Fibroblast of skin of left biceps (primary cell): ENCODE measurements around the gene DIAPH3.
A peak's percentile ranks its signal among the peaks of the same experiment; 100 is the strongest.

Experiments used
- DNase-seq, 2 experiments: peaks; one replicate each; pipeline ENCODE4 v3.0.0-alpha.2; 2013; ENCODE audit warnings: low read depth in 2 of 2

DIAPH3 gene

GRCh38 chr13:60152114-60152513 lies 11.6 kb downstream of the DIAPH3 start:
- no peak for DNase-seq

GRCh38 chr13:60150538-60150937 lies 13.2 kb downstream of the DIAPH3 start:
- no peak for DNase-seq

DNA sequence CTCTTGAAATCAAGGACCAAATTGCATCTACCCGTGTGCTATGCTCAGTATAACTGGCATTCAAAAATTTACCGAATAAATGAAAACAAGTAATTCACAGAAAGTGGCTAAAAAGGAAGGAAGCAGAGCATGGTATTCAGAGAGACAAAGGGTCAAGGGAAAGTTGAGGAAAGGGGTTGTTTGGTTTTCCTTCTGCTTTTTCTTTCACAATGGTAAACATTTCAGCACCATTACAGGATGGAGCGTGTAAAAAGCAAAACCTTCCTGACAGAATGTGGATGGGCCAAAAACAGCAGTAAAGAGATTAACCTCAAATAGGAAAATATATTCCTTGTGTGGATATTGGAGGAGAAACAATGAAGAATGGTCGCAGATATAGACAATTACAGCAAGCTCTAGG lies 14.8 kb downstream of the DIAPH3 start:
- no peak for DNase-seq

GRCh38 chr13:60147361-60147760 lies 16.4 kb downstream of the DIAPH3 start:
- no peak for DNase-seq

DNA sequence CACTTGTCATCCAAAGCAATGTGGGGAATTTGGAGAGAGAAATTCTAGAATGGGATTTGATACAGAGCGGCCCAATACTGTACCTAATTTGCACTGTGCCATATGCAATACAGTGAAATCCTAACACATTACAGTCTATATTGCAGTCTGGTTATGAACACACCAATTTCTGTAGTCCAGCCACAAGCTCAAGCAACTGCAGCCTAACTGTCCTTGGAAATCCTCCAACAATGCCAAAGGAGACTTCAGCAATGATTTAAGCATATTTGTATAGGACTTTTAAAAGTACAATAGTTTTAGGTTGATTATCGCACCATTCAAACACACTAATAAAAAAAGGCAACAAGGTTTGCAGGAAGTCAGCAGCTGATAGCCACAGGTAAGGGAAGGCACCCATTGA lies 17.3 kb downstream of the DIAPH3 start:
- DNase-seq, result no peak

DNA sequence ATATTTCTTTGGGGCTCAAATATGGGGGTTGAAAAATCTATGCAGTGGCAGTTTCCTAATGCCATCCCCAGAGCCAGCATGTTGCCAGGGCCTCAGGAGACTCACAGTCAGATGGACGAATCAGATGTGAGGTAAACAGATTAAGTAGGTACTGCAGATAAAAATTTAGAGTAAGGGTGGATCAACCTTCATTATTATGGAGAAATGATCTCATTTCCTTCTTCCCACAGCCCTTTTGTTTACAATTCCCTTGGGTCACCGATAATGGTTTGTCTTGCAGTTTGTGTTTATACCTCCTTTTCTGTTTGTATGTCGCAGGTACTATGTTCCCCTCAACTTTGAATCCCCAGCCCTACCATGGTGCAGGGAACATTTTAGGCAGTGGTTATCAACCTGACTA lies 20.0 kb downstream of the DIAPH3 start:
- DNase-seq, result no peak

DNA sequence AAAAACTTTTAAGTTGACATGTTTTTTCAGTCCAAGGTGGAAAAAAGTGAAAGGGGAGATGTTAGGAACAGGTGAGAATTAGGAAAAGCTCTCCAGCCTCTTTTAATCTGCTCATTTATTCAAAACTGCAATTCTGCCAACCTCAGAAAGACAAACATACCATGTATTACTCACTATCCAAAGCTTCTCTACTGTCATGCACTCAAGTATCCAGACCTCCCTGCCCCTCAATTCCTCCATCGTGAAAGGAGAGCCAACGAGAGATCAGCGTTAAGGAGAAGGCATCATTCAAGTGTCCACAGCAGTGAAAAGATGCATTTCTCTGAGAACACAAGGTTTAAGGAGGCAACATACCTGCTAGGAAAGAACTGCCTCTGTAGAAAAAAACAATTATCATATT lies 24.5 kb downstream of the DIAPH3 start:
- no peak for DNase-seq

- no peak for DNase-seq
Observed at GRCh38 chr13:60138674-60139073, 25.1 kb downstream of the DIAPH3 start.

GRCh38 chr13:60137911-60138560 lies 25.7 kb downstream of the DIAPH3 start:
- DNase-seq, result no peak

DNA sequence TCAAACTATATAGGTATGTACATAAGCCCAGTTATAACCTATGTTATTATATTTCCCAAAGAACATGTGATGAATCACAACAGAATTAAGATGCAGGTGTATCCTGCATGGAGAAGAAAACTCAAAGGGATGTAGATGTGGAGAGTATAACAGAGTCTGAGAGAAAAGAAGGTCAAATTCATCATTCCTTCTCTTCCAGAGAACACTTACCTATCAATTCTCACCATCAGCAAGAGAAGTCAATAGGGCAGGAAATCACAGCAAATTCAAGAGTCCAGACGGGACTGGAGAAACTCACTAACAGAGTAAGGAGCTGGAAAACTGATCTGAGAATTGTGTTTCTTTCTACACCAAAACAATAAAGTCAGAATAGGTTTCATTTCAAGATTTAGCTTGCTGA lies 28.4 kb downstream of the DIAPH3 start:
- DNase-seq, result no peak

DNA sequence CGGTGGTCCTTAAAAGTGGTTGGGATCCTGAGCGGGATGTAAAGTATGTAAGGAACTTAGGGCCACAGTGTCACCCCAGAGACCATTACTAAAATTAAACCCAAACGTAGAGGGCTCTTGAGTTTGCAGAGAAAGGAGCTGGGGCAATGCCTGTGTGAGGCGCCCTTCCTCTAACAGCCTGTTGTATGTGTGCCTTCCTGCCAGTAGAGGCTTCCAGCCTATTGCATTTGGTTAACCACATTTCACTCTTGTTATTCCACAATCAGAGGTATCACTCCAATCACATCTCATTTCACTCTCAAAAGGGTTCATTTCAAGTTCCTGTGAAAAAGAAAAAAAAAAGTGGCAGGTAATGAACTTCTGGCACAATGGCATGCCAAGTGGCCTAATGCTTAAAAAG lies 29.4 kb downstream of the DIAPH3 start:
- DNase-seq, result no peak

DNA sequence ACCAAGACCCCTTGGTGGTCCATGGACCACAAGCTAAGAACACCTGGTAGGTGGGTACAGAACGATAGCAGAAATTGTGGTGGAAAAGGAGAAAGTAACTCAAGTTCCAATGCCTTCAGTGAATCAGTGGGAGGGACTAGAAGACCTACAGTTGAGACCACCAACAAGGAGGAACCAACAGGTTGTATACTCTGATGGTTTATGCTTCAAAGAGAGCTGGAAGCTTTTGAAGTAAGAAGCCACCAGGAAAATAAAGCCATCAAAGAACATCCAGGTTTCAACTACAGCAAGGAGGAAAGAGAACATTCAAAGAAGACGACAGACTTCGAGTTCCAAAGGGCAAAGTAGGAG lies 42.4 kb downstream of the DIAPH3 start:
- no peak for DNase-seq

DNA sequence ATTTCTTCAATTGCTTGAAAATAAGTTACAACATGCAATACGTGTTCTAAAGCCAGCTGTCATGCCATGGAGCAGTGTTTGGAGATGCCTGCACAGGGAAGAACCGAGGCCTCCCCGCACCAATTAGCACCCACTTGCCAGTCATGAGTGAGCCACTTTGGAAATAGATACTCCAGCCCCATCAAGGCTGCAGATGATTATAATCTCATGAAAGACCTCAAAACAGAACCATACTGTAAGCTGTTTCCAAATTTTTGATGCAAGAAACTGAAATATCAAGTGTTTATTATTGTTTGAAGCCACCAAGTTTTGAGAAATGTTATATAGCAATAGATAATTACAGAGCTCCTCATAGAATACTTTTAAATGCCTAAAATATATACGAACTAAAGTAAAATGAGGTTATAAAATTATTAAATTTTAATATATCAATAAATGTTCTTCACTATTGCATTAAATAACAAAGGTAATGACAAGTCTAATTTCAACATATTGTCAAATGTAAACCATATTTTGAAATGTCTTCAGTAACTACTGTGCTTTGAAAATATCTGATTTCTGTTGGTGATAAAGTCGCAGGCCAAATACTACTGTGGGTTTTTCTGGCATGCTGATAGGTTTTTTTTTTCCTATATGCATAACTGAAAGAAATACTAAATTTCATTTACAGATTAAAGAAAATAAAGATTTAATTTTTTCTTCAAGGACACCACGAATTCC lies 43.0 kb downstream of the DIAPH3 start:
- no peak for DNase-seq

DNA sequence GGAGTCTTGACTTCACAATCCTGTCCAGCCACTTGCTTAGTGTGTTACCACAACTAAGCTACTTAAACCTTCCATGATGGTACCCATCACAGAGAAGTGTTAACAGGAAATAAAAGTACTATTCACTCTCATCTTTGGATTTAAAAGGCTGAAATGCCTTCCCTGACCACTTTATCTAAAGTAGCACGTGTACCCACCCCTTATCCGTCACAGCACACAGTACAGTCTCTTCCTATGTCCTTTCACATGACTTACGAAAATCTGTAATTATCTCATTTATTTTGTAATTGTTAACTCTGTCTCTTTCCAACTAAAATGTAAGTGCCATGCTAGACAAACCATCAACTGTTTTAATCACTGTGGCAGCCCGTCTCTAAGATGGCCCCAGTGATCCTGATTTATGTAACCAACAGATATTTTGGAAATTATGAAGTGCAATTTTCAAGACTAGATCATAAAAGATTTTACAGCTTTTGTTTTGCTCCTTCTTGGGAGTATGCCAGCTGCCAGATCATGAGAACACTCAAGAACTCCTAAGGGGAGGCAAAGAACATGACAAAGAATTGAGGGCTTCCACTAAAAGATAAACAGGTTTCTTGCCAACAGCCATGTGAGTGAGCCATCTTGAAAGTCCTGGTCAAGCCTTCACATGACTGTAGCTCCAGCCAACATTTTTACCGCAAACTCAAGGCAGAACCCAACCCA lies 44.9 kb downstream of the DIAPH3 start:
- DNase-seq, result no peak

GRCh38 chr13:60114499-60115028 lies 49.2 kb downstream of the DIAPH3 start:
- DNase-seq, result no peak

DNA sequence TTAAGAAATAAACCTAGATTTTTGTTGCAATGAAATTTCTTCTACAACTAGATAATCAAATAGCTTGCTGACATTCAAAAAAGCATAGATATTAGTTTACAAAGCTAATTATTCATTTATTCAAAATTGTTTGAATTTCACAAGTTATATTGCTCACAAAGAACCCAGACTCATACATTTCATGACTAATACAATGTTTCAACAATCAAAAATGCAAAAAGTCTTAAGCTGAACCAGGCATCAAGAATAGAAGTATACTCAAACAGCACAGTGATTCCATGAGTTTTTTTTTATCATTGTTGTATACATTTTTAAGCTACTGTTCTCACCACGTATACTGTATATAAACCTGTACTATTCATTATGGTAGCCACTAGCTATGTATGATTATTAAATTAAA lies 51.0 kb downstream of the DIAPH3 start:
- DNase-seq, result peak in 1 of 2 experiments; percentile 18

- peak in 1 of 2 experiments; percentile 24 for DNase-seq
Observed at GRCh38 chr13:60111691-60112090, 52.0 kb downstream of the DIAPH3 start.

DNA sequence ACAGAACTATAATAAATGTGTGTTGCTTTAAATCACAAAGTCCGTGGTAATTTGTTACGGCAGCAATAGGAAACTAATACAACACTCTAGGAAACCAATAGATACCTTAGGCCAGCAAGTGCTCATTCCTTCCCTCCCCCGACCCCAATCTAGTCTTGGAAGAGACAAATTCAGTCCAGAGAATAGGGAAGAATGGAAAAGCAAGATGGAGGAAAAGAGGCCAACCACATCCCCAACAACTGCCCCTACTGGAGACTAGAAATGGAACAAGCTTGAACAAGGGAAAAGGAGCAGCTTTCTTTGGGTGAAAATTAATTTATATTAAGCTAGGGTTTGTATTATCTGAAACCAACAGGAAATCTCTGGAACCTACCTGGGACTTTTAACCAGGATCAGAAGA lies 54.4 kb downstream of the DIAPH3 start:
- DNase-seq, result no peak

DNA sequence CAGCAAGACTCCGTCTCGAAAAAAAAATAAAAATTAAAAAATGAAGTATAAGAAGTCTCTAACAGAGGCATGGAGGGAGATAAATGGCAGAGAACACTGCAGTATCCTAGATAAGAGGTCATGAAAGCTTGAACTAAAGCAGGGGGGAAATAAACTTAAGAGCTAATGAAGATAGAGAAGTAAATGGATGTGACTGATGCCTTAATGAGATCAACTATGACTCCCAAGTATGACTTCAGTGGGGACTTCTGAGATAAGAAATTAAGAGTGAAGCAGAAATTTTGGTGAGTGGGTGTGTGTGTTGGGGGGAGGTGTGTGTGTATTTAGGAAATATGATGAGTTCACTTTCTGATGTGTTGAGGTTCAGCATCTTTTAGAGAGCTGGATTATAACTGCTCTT lies 55.1 kb downstream of the DIAPH3 start:
- no peak for DNase-seq

DNA sequence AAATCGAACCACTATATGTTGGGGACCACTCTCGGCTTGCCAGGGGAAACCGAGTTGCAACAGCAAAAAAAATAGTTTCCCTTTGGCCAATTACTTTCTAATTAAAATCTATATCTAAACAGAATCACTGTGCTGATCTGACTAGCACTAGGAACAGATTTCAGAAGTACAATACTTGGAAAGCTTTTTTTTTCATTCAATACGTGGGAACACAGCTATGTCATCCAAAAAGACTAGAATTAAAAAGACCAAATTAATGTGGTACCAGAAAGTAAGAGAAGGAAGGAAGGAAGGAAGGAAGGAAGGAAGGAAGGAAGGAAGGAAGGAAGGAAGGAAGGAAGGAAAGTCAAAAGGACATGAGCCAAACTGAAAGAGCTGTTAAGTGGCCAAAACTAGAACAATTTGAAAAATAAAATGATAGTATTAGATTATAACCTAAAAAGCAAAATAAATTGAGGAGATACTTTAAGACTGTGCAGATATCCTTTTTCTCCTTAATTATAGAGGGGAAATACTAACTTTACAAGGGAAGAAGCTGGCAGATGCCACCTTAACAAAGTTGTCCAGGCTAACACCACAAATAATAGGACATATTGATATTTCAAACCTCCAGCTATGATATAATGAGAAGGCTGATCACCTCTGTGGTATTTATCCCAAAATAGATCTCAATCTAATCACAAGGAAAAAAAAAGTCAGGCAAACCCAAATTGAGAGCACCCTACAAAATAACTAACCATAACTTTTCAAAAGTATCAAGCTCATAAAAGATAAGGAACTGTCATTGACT lies 63.9 kb downstream of the DIAPH3 start:
- no peak for DNase-seq

DNA sequence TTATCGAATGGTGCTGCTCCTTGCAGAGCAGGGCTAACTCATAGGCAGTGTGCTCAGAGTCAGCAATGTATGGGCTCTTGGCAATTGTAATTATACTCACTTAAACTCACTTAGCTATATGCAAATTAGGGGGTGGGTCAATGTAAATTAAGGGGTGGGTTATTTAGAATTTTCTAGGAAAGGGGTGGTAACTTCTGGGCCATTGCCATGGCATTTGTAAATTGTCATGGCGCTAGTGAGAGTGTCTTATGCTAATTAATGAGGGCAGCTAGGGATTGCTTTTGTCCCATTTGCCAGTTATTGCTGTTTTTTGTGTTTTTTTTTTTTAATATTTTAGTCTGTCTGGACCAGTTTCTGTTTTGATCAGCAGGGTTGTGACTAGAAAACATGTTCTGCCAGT lies 68.4 kb downstream of the DIAPH3 start:
- no peak for DNase-seq
